Skin epidermis (tissue), 12 donors: ENCODE results near the gene SDF2.
"Not testable (repeated sequence)": the region's sequence is repeated elsewhere in the genome, so short reads cannot be mapped to it uniquely, and the experiment has no call there.

ENCODE experiments used
- H3K27ac ChIP-seq, 21 experiments: fragments of 200-600 bp; sonication (generic) in 11 of 21; one replicate each; pipeline ENCODE4 v1.5.0; 2020; ENCODE audit warnings: mild to moderate bottlenecking in 3 of 21, inconsistent platforms in 2 of 21, moderate library complexity in 2 of 21
- H3K4me3 ChIP-seq, 7 experiments: fragments of 200-600 bp; sonication (generic) in 2 of 7; one replicate each; pipeline ENCODE4 v1.5.0; 2020; ENCODE audit warnings: inconsistent platforms in 2 of 7, mild to moderate bottlenecking in 2 of 7, moderate library complexity in 1 of 7

The SDF2 gene

GRCh38 chr17:28686296-28686695, 24.6 kb upstream of the SDF2 start:
- no peak overlapping the region for H3K4me3 ChIP-seq
- H3K27ac ChIP-seq: no peak overlapping the region

GRCh38 chr17:28685366-28685765, 23.7 kb upstream of the SDF2 start:
- Histone ChIP-seq H3K27ac (no peak overlapping the region), H3K4me3 (no peak overlapping the region)

- no peak overlapping the region for H3K27ac ChIP-seq
- H3K4me3 ChIP-seq: no peak overlapping the region
Measured at GRCh38 chr17:28684963-28685362, 23.3 kb upstream of the SDF2 start.

- H3K27ac ChIP-seq: no peak overlapping the region
Measured at GRCh38 chr17:28682655-28683054, 20.9 kb upstream of the SDF2 start.

GRCh38 chr17:28675980-28676379, 14.3 kb upstream of the SDF2 start:
- no peak overlapping the region for H3K4me3 ChIP-seq
- H3K27ac ChIP-seq: no peak overlapping the region

More at GRCh38 chr17:28682655-28683054, 20.9 kb upstream of the SDF2 start:
- H3K4me3 ChIP-seq: no peak overlapping the region

- no peak overlapping the region for H3K4me3 ChIP-seq
- H3K27ac ChIP-seq: no peak overlapping the region
Measured at GRCh38 chr17:28675490-28675889, 13.8 kb upstream of the SDF2 start.

GRCh38 chr17:28669918-28670317, 8.2 kb upstream of the SDF2 start:
- no peak overlapping the region for H3K27ac ChIP-seq
- H3K4me3 ChIP-seq: no peak overlapping the region

GRCh38 chr17:28667870-28668269, 6.2 kb upstream of the SDF2 start:
- Histone ChIP-seq H3K4me3 (no peak overlapping the region), H3K27ac (no peak overlapping the region)

GRCh38 chr17:28665994-28666393, 4.3 kb upstream of the SDF2 start:
- Histone ChIP-seq H3K27ac (no peak overlapping the region), H3K4me3 (no peak overlapping the region)

GRCh38 chr17:28663723-28664122, 2.0 kb upstream of the SDF2 start:
- H3K4me3 ChIP-seq: no peak overlapping the region

GRCh38 chr17:28662527-28662829, 772 bp upstream of the SDF2 start:
- peak overlapping the region; percentile 59 to 90 (median 75) for H3K4me3 ChIP-seq
- H3K27ac ChIP-seq: peak overlapping the region; percentile 87 to 99 (median 96)

More at GRCh38 chr17:28663723-28664122, 2.0 kb upstream of the SDF2 start:
- H3K27ac ChIP-seq: no peak overlapping the region

GRCh38 chr17:28659497-28659881, 2.2 kb downstream of the SDF2 start:
- H3K27ac ChIP-seq, H3K4me3 ChIP-seq: not testable (repeated sequence)

GRCh38 chr17:28658766-28659496, 2.8 kb downstream of the SDF2 start:
- not testable (repeated sequence) for H3K27ac ChIP-seq, H3K4me3 ChIP-seq

- H3K4me3 ChIP-seq, H3K27ac ChIP-seq: not testable (repeated sequence)
Measured at GRCh38 chr17:28658342-28658741, 3.4 kb downstream of the SDF2 start.

- H3K4me3 ChIP-seq: no peak overlapping the region
- H3K27ac ChIP-seq: no peak overlapping the region
Measured at GRCh38 chr17:28657756-28658155, 4.0 kb downstream of the SDF2 start.

- H3K4me3 ChIP-seq: no peak overlapping the region
- no peak overlapping the region for H3K27ac ChIP-seq
Measured at GRCh38 chr17:28655160-28655559, 6.5 kb downstream of the SDF2 start.

- Histone ChIP-seq H3K4me3 (no peak overlapping the region), H3K27ac (no peak overlapping the region)
Measured at GRCh38 chr17:28648698-28649097, 13.0 kb downstream of the SDF2 start.

GRCh38 chr17:28646039-28646754, 15.5 kb downstream of the SDF2 start:
- Histone ChIP-seq H3K27ac (peak overlapping the region; percentile 18 to 99 (median 97)), H3K4me3 (peak overlapping the region in 2 of 7 experiments; percentile 98 to 99)

- Histone ChIP-seq H3K4me3 (peak overlapping the region; percentile 55 to 99 (median 95)), H3K27ac (peak overlapping the region in 20 of 21 experiments; percentile 78 to 99 (median 97))
Measured at GRCh38 chr17:28645576-28645939, 16.1 kb downstream of the SDF2 start.

- Histone ChIP-seq H3K4me3 (peak within 1 kb of the TSS; percentile 55 to 99 (median 95)), H3K27ac (peak within 1 kb of the TSS; percentile 73 to 99 (median 97))
Measured at GRCh38 chr17:28644787-28645575, 16.7 kb downstream of the SDF2 start, which contains the start of gene BLTP2. Gene BLTP2 (minus strand): TSS chr17:28645158. CDS start chr17:28645056, 102 bp downstream.
